Effector CD4-positive, alpha-beta T cell (primary cell): ENCODE data around the gene HIBCH.
"Not testable (repeated sequence)": the region's sequence is repeated elsewhere in the genome, so short reads cannot be mapped to it uniquely, and the experiment has no call there.

Source experiments
- DNase-seq: peaks from one replicate; pipeline ENCODE4 v3.0.0-alpha.2; 2020

Gene HIBCH

DNA sequence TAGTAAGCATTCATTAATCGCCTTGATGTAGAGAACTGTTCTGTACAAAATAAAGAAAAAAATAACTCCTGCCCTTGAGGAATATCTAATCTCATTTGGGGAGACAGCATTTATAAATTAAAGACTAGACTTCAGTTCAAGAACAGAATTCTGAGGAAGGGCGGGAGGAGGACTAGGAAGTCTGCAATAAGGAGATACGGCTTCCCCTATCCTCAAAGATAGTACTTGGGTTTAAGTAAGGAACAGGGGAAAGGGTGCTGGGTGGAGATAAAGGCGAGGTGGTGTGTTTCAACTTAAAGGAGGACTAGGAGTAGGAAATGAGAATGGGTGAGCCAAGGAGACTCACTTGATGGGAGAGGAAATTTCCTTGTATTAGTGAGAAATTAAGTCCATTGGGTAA is 135.2 kb downstream of the HIBCH start:
- DNase-seq, result no peak

DNA sequence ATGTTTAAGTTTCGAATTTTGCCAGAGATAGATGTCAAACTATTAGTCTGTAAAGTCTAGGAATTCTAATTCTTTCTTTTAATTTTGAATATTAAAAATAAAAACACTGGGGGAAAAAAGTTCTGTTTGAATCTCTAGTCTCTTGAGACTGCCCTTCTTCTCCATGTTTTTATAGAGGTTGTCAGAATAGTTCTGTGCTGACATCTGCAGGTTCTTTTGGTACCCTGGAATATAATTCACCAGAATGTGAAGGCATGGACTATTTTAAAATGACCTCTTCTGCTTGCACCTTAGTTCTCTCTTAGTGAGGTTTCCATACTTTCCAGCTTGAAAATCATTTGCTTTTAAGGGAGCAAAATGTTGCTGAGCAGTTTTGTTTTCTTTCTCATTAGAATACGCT is 136.1 kb downstream of the HIBCH start:
- DNase-seq, result no peak

DNA sequence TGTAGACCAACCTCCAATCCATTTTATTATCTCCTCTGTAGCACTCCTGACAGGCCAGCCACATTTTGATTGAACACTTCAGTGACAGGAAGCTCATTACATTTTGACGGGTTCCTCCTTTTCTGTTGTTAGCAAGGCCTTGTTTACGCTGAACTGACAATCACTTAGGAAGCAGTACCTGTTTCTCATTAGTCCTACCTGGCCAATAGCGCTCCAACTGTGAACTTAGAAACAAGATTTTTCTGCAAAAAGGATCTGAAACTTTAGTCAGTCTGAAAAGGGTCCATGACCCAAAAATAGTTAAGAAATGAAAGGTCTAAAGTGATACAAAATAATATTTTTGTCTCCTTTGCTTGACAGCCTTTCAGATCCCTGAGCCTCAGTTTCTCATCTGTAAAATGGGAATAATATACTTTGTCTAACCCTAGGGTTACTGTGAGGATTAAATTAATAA is 137.5 kb downstream of the HIBCH start:
- DNase-seq, result no peak

DNA sequence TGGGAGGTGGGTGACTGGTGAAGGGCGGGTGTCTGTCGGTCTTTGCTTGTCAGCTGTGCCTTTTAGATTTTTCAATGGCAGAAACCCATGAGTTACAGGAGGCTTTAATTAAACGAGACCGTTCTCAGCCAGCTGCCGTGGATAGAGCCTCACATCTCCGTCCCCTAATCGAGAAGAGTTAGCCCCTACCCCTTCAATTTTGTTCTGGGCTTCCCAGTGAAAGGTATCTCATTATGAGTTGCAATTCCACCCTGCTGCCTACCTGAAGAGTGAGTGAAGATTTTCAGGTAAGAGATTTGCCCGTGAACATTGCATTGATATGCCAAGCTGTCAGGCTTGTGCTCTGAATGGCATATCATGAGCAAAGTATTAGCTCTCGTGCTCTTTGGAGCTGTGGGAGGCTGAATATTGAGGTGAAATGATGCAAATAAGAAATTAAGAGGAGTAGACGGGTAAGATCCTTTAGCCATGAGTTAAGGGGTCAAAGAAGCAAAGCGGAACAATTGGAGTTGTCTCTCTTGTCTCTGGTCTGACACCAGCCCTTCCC is 138.4 kb downstream of the HIBCH start:
- DNase-seq, result no peak

DNA sequence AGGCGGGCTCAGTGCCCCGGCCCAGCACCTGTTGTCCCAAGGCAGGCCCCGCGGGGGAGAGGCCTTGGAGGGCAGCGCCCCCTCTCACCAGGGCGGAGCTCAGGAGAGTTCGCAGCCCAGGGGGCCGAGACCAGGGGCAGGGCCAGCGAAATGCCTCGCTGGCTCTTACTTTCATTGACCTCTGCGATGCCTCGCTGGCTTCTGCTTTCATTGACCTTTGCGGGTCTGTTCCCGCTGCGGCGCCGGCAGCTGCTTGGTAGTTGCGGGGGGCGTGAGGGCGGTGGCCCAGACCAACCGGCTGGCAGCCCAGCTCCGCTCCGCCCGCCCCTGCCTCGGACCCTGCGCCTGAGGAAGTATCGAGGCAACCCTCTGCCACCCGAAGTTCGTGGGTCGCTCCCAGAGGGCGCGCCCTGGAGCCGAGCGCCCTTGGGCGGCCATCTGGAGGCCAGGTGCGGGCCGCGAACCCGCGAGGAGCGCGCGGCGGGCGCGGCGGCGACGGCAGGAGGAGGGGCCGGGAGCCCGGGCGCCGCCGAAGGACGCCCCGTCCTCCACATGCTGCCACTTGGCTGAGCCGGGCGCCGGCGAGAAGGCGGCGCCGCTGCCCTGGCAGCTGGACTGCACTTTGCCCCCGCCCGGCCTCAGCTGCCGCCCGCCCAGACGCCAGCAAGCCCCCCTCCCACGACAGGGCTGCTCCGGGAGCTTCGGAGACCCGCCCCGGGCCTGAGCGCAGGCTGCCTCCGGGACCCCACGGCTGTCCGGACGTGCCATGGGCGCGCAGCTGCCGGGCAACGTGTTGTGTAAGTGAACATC is 139.1 kb downstream of the HIBCH start:
- no peak for DNase-seq

DNA sequence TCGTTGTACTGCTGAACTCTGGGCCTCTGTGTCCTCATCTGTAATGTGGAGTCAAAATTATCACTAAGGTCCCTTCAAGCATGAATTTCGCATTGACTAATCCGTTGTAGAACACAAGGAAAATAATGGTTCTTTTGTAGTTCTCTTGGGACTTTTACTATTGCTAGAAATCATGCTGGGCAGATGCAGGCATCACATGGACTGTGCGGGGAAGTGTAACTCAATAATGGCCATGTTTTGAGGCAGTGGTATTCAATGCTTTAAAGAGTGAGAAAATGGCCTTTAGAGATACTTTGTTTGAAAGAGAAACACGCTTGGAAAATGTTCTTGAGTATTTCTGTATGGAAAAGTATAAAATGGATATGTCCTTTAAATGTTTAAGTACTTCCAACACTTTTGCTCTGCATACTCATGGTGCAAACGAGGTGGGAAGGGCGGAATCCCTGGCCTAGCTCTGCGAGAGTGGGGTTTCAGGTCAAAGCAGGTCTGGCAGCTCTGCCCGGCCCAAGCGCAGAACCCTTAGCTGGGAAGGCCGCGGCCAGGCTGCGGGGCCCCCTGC is 139.8 kb downstream of the HIBCH start:
- no peak for DNase-seq

DNA sequence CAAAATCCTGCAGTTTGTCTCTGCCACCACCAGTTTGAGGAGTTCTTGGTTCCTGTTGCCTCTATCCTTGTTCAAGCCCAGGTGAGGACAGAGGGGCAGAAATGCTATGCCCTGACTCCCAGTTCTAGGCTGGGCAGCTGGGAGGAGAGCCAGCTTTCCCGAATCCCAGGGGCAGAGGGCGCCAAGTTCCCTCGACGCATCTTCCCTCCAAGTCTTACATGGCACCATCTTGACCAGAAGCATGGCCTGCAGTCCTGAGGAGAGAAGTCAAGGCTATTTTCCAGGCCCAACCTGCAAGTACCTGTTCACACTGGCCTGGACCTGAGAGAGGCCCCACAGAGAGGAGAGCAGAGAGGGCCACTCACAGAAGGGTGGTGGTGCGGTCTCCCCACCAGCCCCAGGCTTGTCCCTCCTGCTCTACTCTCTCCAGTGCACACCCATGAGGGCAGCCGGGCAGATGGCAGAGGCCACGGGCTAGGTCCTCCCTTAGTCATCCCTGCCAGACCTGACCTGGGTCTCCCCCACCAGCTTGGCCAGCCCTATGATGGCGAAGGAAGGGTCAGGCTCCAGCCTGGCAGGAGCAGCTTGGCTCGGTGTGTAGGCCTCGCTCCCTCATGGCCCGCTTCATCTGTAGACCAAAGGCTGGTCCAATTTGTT is 141.4 kb downstream of the HIBCH start:
- DNase-seq, result no peak

DNA sequence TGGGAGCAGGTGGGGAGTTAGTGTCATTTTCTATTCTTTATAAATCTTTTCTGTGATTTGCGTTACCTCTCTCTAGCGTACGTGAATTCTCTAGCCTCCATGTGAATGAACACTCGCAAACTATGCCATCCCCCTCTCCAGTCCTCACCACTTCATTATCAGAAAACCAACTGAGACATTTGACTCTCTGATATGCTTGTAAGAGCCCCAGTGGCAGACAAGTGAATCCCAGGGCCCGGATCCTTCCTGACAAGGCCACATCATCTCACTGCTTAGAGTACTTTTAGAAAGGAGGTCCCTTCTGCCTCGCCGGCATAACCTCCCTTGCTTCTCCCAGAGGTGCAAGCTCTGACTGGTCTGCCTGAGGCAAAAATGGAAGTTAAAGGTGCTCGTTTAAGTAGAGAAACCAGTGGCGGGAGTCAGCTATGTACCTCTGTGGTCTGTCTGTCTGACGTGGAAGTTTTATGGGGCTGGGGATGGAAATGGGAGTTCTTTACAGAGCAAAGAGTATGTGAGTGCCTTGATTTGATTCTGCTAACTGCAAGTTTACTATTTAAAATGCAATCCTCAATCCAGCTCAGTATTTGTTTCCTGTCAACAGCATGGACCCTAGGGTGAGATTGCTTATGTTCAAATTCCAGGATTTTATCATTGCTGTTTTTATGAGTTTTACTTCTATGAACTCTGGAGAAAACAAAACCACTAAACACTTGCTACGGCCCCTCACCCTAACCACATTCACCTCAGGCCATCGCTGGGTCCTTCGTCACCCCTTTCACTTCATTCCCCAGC is 142.2 kb downstream of the HIBCH start:
- no peak for DNase-seq

DNA sequence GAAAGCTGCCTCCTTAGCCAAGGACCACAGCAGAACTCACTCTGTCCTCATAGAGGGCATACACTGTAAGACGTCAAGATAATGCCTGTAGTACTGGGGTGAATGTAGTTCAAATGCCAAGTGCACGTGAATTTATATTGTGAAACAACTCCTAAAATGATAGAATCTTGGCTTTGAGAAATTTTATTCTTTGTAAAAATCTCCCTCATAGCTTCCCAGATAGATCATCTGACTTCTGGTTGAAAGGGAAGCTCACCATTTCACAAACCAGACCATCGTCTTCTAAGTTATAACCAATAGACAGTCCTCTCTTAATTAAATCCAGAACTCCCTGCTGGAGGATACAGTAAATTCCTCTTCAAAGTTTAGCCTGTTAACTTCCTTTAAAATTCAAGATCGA is 146.2 kb downstream of the HIBCH start:
- DNase-seq, result no peak

DNA sequence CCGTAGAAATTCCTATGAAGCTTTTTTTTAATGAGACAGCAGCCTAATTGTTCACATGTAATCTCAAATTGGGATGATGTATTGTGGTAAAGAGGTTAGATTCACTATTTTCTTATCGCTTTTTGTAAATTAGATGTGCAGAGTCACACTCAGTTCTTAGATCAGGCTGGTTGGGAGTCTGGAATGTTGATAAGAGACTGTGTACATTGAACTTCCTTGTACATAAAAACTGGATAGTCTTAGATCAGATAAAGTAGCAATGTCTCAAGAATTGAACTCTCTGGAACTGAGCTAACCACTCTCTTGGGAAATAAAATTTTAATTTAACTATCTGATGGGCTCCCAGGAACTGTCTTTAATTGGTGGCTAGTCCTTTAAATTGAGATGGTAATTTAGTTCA is 149.0 kb downstream of the HIBCH start:
- DNase-seq, result no peak

DNA sequence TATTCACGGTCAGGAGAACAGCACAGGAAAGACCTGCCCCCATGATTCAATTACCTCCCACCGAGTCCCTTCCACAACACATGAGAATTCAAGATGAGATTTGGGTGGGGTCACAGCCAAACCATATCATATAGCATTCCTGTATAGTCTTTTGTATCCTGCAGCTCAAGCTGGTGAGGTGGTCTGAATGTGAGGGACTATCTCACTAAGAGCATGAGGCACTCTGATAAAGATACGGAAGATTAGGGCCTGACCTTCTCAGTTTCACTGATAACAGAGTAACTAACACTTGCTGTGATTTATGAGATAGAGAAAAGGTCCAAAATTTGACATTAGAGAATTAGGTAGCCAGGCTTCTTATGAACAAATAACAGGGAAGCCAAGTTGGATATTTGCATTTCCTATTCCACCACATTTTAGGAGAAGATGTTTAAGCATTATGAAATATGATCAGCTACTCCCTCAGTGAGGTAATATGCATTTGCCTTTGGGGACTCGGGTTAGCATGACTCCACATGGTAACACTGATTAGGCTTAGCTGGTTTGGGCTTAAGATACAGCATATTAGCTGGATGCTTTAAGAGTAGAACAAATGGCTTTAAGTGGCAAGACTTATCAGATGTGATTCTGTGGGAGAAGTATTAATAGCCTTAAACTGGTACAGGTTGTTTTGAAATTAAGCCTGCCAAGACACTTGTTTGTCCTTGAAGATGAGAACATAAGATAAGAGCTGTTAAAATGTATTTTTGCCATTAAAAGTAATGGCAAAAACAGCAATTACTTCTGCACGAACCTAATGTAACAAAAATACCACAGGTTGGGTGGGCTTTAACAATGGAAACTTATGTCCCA is 150.2 kb downstream of the HIBCH start:
- no peak for DNase-seq

DNA sequence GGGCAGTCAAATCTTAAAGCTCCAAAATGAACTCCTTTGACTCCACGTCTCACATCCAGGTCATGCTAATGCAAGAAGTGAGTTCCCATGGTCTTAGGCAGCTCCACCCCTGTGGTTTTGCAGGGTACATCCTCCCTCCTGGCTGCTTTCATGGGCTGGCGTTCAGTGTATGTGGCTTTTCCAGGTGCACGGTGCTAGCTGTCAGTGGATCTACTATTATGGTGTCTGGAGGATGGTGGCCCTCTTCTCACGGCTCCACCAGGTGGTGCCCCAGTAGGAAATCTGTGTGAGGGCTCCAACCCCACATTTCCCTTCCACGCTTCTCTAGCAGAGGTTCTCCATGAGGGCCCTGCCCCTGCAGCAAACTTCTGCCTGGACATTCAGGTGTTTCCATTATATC is 151.9 kb downstream of the HIBCH start:
- no peak for DNase-seq

DNA sequence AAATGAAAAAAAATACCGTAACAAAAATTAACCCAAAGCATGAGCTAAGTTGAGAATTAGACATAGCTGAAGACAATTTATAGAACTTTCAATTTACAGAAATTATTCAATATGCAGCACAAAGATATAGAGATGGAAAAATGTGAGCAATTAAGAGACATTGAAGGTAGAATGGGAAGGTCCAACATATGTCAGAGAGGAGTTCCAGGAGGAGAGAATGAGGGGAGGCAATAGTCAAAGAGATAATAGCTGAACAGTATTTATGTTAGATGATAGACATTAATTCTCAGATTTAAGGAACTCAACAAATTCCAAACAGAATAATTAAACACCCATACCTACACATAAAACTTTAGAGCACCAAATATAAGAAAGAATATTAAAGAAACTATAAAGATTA is 154.1 kb downstream of the HIBCH start:
- no peak for DNase-seq

DNA sequence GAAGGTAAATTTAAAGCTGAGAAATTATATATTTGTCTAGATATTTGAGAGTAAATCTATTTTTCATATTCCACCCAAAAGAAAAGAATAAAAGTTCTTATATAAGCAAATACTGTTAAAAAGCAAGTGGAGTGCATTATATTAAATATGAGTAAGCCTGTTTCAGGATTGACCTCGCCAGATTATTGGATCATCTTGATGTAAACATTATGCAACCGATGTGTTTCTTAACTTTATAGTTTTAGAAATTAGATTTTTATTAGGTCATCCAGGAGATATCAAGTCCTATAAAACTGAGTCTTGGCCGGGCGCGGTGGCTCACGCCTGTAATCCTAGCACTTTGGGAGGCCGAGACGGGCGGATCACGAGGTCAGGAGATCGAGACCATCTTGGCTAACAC is 156.8 kb downstream of the HIBCH start:
- DNase-seq, result no peak

DNA sequence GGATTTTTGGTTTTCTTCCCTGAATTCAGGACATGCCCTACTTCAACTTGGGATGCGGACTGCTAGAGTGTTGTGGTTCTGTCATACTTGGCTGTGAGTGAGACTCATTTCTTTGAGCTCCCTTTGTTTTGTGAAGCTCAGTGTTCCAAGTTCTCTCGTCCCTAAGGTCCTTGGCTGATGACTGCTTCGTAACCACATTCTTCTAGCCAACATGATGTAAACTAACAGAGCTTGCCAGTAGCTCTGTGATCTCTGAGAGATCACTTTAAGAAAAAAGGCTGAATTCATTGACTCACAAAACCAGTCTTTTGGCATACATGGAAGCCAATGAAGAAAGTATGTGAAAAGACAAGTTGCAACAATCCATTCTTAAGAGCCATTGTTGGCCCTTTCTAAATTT is 160.2 kb downstream of the HIBCH start:
- no peak for DNase-seq

DNA sequence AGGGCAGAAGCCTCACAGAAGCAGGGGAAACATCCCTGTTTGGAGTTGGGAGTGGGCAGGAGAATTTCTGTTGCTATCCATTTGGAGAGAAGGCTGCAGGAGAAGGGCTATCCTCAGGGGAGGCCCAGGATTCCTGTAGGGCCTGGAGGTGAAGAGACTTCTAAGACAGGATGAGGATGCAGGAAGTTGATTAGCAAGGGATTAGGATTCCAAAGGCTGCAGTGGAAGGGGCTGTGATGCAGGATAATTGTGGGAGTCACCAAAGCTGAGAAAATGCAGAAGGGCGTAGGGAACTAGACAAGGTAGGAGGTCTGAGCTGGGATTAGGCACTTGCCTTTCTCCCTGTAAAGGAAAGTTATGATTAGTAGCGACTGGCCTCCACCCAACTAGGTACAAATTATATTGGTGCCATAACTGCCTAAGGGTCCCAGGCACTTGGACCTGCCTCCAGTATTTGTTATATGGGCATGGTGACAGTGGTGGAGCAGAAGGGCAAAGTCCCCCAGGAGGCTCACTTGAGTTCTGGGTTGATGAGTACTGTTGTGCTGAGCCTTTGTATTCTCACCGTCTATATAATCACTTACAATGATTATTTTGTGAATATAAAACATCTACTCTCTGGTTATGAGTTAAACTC is 160.7 kb downstream of the HIBCH start:
- no peak for DNase-seq

DNA sequence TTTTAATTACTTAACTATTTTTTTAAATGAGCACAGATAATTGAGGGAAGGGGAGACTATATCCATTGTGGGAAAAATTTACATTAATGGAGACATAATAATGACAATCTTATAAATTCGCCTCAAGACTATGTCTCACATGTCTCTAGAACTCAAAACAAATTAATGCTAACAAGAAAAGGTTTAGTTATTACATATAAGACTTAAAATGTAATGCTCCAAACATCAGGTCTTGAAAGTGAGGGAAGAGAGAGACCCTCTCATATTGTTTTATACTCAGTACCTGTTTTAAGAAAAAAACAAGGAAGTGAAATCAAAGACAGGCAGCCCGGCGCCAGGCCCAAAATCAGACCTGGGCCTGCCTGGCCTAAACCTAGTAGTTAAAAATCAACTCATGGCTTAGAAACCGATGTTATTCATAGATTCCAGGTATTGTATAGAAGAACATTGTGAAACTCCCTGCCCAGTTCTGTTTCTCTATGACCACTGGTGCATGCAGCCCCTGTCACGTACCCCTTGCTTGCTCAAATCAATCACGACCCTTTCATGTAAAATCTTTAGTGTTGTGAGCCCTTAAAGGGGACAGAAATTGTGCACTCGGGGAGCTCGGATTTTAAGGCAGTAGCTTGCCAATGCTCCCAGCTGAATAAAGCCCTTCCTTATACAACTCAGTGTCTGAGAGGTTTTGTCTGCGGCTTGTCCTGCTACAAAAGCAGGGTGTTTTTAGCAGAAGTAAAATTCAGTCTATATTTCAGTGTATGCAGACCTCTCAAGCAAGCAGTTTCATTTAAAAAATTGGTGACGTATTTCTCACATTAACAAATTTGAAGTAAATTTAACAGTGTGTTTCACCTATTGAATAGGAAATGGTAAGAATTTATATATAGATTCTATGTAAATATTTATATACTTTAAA is 161.8 kb downstream of the HIBCH start:
- not testable (repeated sequence) for DNase-seq

DNA sequence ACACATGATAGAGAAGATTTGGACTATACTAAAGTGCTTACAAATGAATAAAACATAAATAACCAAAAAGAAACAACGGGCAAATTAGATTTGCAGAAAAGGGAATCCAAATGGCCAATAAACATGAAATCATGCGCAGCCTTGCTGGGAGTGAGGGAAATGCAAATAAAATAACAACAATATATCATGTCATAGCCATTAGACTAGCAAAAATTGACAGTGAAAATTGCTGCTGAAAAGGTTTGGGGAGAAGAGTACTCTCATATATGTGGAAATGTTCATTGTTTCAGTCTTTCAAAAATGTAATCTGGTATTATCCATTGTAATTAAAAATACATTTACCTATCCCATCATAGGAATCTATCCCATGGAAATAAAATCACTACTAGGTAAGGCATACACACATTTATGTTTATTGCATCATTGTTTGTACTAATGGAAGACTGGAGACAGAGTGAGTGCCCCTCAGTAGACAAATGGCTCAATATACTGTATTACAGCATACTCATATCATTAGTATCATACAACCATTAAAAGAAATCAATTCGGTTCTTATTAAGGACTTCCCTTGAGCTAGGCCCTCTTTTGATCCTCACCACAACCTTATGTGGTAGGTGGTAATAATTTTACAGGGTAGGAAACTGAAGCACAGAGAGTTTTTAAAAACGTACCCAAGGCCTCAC is 163.0 kb downstream of the HIBCH start:
- no peak for DNase-seq
